HG02970 (cell line): ENCODE results near the gene SEMA4F.

ENCODE experiments used
- ATAC-seq: cut with Tn5 transposase; IDR thresholded peaks from one replicate; pipeline ENCODE4 v1.9.1; 2021; ENCODE audit warnings: mild to moderate bottlenecking, moderate library complexity, moderate number of reproducible peaks; ENCODE audit not compliant: unreplicated experiment, low FRiP score

The SEMA4F gene

DNA sequence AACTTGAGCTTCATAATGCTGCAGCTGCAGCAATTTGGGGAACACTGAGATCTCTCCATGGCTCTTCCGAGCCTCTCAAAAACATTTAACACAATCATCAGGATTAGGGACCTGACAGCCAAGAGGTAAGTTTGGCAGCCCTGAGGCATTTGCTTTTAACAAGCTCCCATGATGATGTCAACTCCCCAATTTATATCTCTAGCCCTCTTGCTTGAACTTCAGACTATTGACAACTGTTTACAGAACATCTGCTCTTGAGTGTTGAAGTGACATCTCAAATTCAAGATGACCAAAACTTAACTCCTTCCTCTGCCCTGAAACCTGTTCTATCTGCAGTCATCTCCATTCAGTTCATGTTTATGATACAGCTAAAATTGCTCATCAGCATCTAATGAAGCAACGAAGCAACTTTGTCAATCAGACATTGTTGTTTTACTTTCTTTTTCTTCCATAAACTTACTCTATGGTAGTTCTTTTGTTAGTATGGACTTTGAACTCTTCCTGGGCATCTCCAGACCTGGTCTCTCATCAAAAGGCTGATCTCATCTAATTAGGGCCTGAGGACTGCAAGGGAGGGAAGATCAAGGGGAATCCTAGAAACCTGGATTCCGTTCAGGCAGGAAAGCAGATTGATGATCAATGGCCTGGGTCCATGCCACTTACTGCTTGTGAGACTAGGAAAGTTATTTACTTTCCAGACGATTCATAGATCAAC, 48.1 kb downstream of the SEMA4F start:
- ATAC-seq, result no peak

- no peak for ATAC-seq
Observed at GRCh38 chr2:74703373-74703772, 49.3 kb downstream of the SEMA4F start.

GRCh38 chr2:74704216-74704615, 50.2 kb downstream of the SEMA4F start:
- no peak for ATAC-seq

DNA sequence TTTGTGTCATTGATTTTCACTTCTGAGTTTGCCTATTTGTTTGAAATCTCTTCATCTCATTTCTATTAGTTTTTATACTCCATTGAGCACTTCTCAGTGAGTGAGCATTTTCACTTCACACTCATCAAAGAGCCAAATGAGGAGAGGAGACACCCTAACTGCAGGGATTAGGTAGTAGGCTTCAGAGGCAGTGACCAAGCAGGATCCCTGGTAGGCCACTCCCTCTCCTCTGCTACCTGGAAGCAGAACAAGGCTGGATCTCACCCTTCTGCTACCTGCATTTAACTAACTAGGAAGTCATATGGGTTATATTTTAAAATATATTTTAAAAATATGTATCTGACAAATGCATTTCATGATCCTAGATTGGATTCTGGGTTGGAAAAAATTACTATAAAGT, 52.7 kb downstream of the SEMA4F start:
- no peak for ATAC-seq

DNA sequence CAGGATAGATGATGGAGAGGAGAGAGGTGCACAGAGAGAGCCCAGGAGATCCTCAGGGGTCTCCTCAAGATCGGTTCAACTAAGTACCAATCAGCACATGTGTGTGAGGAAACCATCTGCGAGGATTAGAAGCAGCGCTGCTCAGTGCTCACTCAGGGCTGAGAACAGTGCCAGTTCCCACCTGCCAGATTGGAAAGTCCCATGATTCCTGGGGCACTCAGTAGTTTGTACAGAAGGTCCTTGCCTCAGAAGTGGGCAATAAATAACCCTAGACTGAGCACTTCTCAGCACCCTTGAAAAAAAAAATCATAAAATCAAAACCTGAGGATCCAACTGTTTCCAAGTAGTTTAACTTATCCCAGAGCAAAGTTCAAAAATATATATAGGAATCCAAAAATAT, 53.8 kb downstream of the SEMA4F start:
- no peak for ATAC-seq

- ATAC-seq, result no peak
Observed at GRCh38 chr2:74708296-74708695, 54.2 kb downstream of the SEMA4F start.

GRCh38 chr2:74708883-74709282, 54.8 kb downstream of the SEMA4F start:
- ATAC-seq, result no peak

- no peak for ATAC-seq
Observed at GRCh38 chr2:74712223-74713053, 58.4 kb downstream of the SEMA4F start.

DNA sequence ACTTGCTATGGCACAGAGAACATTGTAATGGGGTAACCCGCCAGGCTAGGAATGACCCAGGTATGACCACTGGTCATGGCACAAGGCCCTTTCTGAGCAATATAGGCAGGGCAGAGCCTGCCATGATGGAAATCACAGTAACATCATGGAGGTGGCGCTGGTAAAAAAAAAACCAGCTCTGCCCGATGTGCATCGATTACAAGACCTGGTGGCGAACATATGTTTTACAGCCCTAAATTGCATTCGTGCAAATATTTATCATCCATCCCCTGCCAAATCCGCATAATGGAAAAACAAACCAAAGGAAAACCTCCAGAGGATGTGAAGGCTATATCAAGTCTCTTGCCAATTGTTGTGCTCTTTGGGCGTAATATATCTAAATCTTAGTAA, 60.6 kb downstream of the SEMA4F start:
- ATAC-seq, result no peak

- peak; percentile 76 for ATAC-seq
Observed at GRCh38 chr2:74715081-74715791, 61.2 kb downstream of the SEMA4F start.

GRCh38 chr2:74715880-74716279, 61.8 kb downstream of the SEMA4F start:
- ATAC-seq, result no peak

GRCh38 chr2:74719066-74719465, 65.0 kb downstream of the SEMA4F start:
- ATAC-seq, result no peak

GRCh38 chr2:74721316-74721715, 67.3 kb downstream of the SEMA4F start:
- no peak for ATAC-seq

DNA sequence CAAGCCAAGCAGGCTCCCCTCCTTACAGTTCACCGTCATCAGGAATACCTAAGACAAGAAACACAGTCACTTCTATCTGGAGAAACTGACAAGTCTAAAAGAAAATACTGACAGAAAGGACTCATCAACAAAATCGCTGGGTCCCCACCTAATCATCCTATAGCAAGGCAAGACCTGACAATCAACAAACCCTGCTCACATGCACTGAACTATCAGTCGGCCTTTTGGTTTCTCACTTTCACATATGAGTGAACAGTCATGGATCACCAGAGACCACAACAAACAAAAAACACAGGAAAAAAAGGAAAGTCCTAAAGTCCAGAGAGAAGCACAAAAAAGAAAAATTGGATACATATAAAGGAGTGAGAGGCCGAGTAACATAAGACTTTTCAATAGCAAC, 70.4 kb downstream of the SEMA4F start:
- ATAC-seq, result no peak

DNA sequence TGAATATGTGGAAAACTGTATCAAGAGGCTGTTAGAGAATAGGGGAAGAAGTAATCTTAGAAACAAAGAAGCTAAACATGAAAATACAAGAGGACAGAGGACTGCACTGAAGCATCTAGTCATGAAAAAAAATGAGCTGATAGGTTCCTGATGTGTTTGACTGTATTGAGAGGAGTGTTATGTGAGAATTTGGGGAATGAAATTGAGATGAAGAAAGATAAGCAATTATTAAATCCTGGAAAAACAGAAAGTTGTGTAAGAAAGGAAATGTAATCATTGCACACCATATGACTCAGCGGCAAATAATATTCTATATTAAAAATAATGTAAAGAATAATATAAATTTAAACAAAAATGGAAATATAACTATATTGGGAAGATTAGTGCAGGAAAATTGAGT, 71.2 kb downstream of the SEMA4F start:
- ATAC-seq, result no peak

DNA sequence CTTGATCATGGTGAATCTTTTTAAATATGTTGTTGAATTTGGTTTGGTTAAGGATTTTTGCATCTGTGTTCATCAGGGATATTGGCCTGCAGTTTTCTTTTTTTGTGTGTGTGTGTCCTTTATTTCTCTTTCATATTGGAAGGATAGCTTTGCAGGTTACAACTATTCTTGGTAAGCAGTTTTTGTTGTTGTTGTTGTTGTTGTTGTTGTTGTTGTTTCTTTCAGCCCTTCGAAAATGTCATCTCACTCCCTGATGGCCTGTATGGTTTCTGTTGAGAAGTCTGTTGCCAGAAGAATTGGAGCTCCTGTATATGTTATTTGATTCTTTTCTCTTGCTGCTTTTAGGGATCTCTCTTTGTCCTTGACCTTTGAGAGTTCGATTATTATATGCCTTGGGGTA, 74.8 kb downstream of the SEMA4F start:
- no peak for ATAC-seq

- no peak for ATAC-seq
Observed at GRCh38 chr2:74730530-74730929, 76.5 kb downstream of the SEMA4F start.
